ENCODE measurements around the gene LTBP4. TPM values are rescaled to one million over a fixed set of nuclear protein-coding genes. Genes with fewer than 3 reads are reported as not detected.
A peak's percentile ranks its signal among the peaks of the same experiment; 100 is the strongest.

LTBP4 gene
- total RNA-seq, 5 donors from 2014 or later (not counting 1 experiment from before 2014, with no cell fraction given) = 90.9 to 215 (median 160) TPM

- H3K27me3 Mint-ChIP-seq = peaks cover 17 to 32% of the 10 kb centered on the region in 2 donors
- H3K9me3 Mint-ChIP-seq = no peaks in the 10 kb centered on the region
- WGBS (ENCODE audit: insufficient coverage) = no CpG with 5 or more reads among the region's 2 CpGs
- ATAC-seq (replicated peaks in 1 of 4) = no peak
- CTCF ChIA-PET = interaction anchor here (0.6 to 3.2 kb wide), 8 partner anchors 14 to 633 kb away, joined by 3 to 28 read pairs (median 6); partner anchors contain the start of genes BLVRB (in 1 of the 2), PSMC4 (in 1 of the 2) and SPTBN4 (in 1 of the 2)
- no peak overlapping the region for H3K27ac ChIP-seq (ENCODE audit: low read length)
- H3K36me3 Mint-ChIP-seq = no peaks in the 10 kb centered on the region
- H3K27ac Mint-ChIP-seq = peak overlapping the region; percentile 79 to 94
- DNase-seq = no peak
- peaks cover 19 to 94% of the 10 kb centered on the region in 2 experiments for H3K4me1 ChIP-seq (ENCODE audit: control insufficient read depth in 1 of 2, extremely low read depth in 1 of 2, insufficient read depth in 2 of 2, low read length in 2 of 2)
- no peak overlapping the region for H3K4me3 ChIP-seq (ENCODE audit: control insufficient read depth in 1 of 2, extremely low read depth in 1 of 2, low read length in 1 of 2)
- H3K4me3 Mint-ChIP-seq = peak overlapping the region in 2 of 3 donors; percentile 32 to 84
- peaks cover 4 to 50% of the 10 kb centered on the region in 2 experiments for H3K27me3 ChIP-seq (replicated peaks in 1 of 2; ENCODE audit: control insufficient read depth in 2 of 2, extremely low read depth in 1 of 2, insufficient read depth in 2 of 2, low read length in 1 of 2)
- no peaks in the 10 kb centered on the region for H3K9me3 ChIP-seq
- H3K4me1 Mint-ChIP-seq = peaks cover 67 to 78% (median 72%) of the 10 kb centered on the region in 3 donors
- no peaks in the 10 kb centered on the region for H3K36me3 ChIP-seq (ENCODE audit: control insufficient read depth in 2 of 2, extremely low read depth in 1 of 2, insufficient read depth in 1 of 2, low read length in 1 of 2)
- POLR2A ChIA-PET = no interaction called here
Measured at GRCh38 chr19:40603071-40603388, 1.9 kb downstream of the LTBP4 start.

- Mint-ChIP-seq H3K4me1 (peaks cover 70 to 76% (median 71%) of the 10 kb centered on the region in 3 donors), H3K9me3 (no peaks in the 10 kb centered on the region)
- WGBS (ENCODE audit: insufficient coverage) = 6% methylated on average over 28 of the region's 43 CpGs
Measured at GRCh38 chr19:40603389-40604170, 2.4 kb downstream of the LTBP4 start.

GRCh38 chr19:40604171-40604646 is 3.0 kb downstream of the LTBP4 start:
- DNase-seq = no peak
- Histone ChIP-seq H3K27ac (ENCODE audit: low read length) (peak overlapping the region; percentile 43), H3K36me3 (ENCODE audit: control insufficient read depth in 2 of 2, extremely low read depth in 1 of 2, insufficient read depth in 1 of 2, low read length in 1 of 2) (no peaks in the 10 kb centered on the region), H3K27me3 (replicated peaks in 1 of 2; ENCODE audit: control insufficient read depth in 2 of 2, extremely low read depth in 1 of 2, insufficient read depth in 2 of 2, low read length in 1 of 2) (peaks cover 4 to 39% of the 10 kb centered on the region in 2 experiments), H3K4me1 (ENCODE audit: control insufficient read depth in 1 of 2, extremely low read depth in 1 of 2, insufficient read depth in 2 of 2, low read length in 2 of 2) (peaks cover 21 to 94% of the 10 kb centered on the region in 2 experiments), H3K4me3 (ENCODE audit: control insufficient read depth in 1 of 2, extremely low read depth in 1 of 2, low read length in 1 of 2) (peak overlapping the region; percentile 46 to 57), H3K9me3 (no peaks in the 10 kb centered on the region)
- Mint-ChIP-seq H3K27ac (peak overlapping the region; percentile 79 to 94), H3K4me1 (peaks cover 70 to 76% (median 74%) of the 10 kb centered on the region in 3 donors), H3K27me3 (peaks cover 17 to 24% of the 10 kb centered on the region in 2 donors), H3K4me3 (peak overlapping the region; percentile 80 to 85 (median 84)), H3K36me3 (no peaks in the 10 kb centered on the region), H3K9me3 (no peaks in the 10 kb centered on the region)
- ChIA-PET POLR2A (interaction anchor here in 1 of 2 donors (0.6 to 0.8 kb wide), 2 partner anchors 26 to 34 kb away, joined by 3 read pairs; no protein-coding TSS in a partner anchor), CTCF (interaction anchor here (0.5 to 3.2 kb wide), 17 partner anchors 11 to 1160 kb away, joined by 3 to 28 read pairs (median 4); partner anchors contain the start of genes BLVRB (in 1 of the 2), PSMC4 (in 1 of the 2) and SPTBN4 (in 1 of the 2))
- 8% methylated on average over 18 of the region's 18 CpGs for WGBS (ENCODE audit: insufficient coverage)
- no peak for ATAC-seq (replicated peaks in 1 of 4)

More at GRCh38 chr19:40603389-40604170, 2.4 kb downstream of the LTBP4 start:
- no peaks in the 10 kb centered on the region for H3K9me3 ChIP-seq
- peak overlapping the region in 1 of 2 donors; percentile 57 for H3K4me3 ChIP-seq (ENCODE audit: control insufficient read depth in 1 of 2, extremely low read depth in 1 of 2, low read length in 1 of 2)
- peak overlapping the region; percentile 43 for H3K27ac ChIP-seq (ENCODE audit: low read length)
- Mint-ChIP-seq H3K27me3 (peaks cover 17 to 29% of the 10 kb centered on the region in 2 donors), H3K36me3 (no peaks in the 10 kb centered on the region), H3K27ac (peak overlapping the region; percentile 79 to 94), H3K4me3 (peak overlapping the region; percentile 80 to 84 (median 83))
- peak; percentile 70 to 78 (median 72) for ATAC-seq (replicated peaks in 1 of 4)
- peaks cover 17 to 94% of the 10 kb centered on the region in 2 experiments for H3K4me1 ChIP-seq (ENCODE audit: control insufficient read depth in 1 of 2, extremely low read depth in 1 of 2, insufficient read depth in 2 of 2, low read length in 2 of 2)
- H3K36me3 ChIP-seq (ENCODE audit: control insufficient read depth in 2 of 2, extremely low read depth in 1 of 2, insufficient read depth in 1 of 2, low read length in 1 of 2) = no peaks in the 10 kb centered on the region
- ChIA-PET CTCF (interaction anchor here (0.5 to 3.2 kb wide), 17 partner anchors 12 to 633 kb away, joined by 3 to 28 read pairs (median 3); partner anchors contain the start of genes BLVRB (in 1 of the 2), PSMC4 (in 1 of the 2) and SPTBN4 (in 1 of the 2)), POLR2A (interaction anchor here in 1 of 2 donors (0.6 to 0.8 kb wide), 3 partner anchors 25 to 198 kb away, joined by 3 to 6 read pairs (median 3); no protein-coding TSS in a partner anchor)
- H3K27me3 ChIP-seq (replicated peaks in 1 of 2; ENCODE audit: control insufficient read depth in 2 of 2, extremely low read depth in 1 of 2, insufficient read depth in 2 of 2, low read length in 1 of 2) = peaks cover 4 to 45% of the 10 kb centered on the region in 2 experiments
- peak; percentile 89 to 98 (median 96) for DNase-seq

- Histone ChIP-seq H3K4me3 (ENCODE audit: control insufficient read depth in 1 of 2, extremely low read depth in 1 of 2, low read length in 1 of 2) (peak overlapping the region; percentile 57 to 69), H3K27me3 (replicated peaks in 1 of 2; ENCODE audit: control insufficient read depth in 2 of 2, extremely low read depth in 1 of 2, insufficient read depth in 2 of 2, low read length in 1 of 2) (peaks cover 4 to 33% of the 10 kb centered on the region in 2 experiments), H3K9me3 (no peaks in the 10 kb centered on the region), H3K4me1 (ENCODE audit: control insufficient read depth in 1 of 2, extremely low read depth in 1 of 2, insufficient read depth in 2 of 2, low read length in 2 of 2) (peaks cover 24 to 94% of the 10 kb centered on the region in 2 experiments), H3K27ac (ENCODE audit: low read length) (peak overlapping the region; percentile 75), H3K36me3 (ENCODE audit: control insufficient read depth in 2 of 2, extremely low read depth in 1 of 2, insufficient read depth in 1 of 2, low read length in 1 of 2) (no peaks in the 10 kb centered on the region)
- ChIA-PET POLR2A (no interaction called here), CTCF (interaction anchor here (0.5 to 3.2 kb wide), 9 partner anchors 12 to 1160 kb away, joined by 3 to 28 read pairs (median 5); no protein-coding TSS in a partner anchor)
- Mint-ChIP-seq H3K4me3 (peak overlapping the region; percentile 80 to 85 (median 84)), H3K27ac (peak overlapping the region; percentile 84 to 94), H3K27me3 (peaks cover 12 to 19% of the 10 kb centered on the region in 2 donors), H3K36me3 (no peaks in the 10 kb centered on the region), H3K9me3 (no peaks in the 10 kb centered on the region), H3K4me1 (peaks cover 67 to 75% (median 71%) of the 10 kb centered on the region in 3 donors)
- peak in 2 of 35 experiments; percentile 39 to 43 for DNase-seq
- no peak for ATAC-seq (replicated peaks in 1 of 4)
- 27% methylated on average over 29 of the region's 29 CpGs for WGBS (ENCODE audit: insufficient coverage)
Measured at GRCh38 chr19:40604647-40605215, 3.6 kb downstream of the LTBP4 start.

GRCh38 chr19:40605216-40605971 is 4.2 kb downstream of the LTBP4 start:
- Histone ChIP-seq H3K27ac (ENCODE audit: low read length) (peak overlapping the region; percentile 75), H3K4me3 (ENCODE audit: control insufficient read depth in 1 of 2, extremely low read depth in 1 of 2, low read length in 1 of 2) (peak overlapping the region; percentile 57 to 69), H3K27me3 (replicated peaks in 1 of 2; ENCODE audit: control insufficient read depth in 2 of 2, extremely low read depth in 1 of 2, insufficient read depth in 2 of 2, low read length in 1 of 2) (peaks cover 4 to 27% of the 10 kb centered on the region in 2 experiments), H3K4me1 (ENCODE audit: control insufficient read depth in 1 of 2, extremely low read depth in 1 of 2, insufficient read depth in 2 of 2, low read length in 2 of 2) (peaks cover 24 to 94% of the 10 kb centered on the region in 2 experiments), H3K9me3 (no peaks in the 10 kb centered on the region), H3K36me3 (ENCODE audit: control insufficient read depth in 2 of 2, extremely low read depth in 1 of 2, insufficient read depth in 1 of 2, low read length in 1 of 2) (no peaks in the 10 kb centered on the region)
- under 1% methylated on average over 63 of the region's 71 CpGs for WGBS (ENCODE audit: insufficient coverage)
- DNase-seq (peak; percentile 52 to 90 (median 71)), ATAC-seq (replicated peaks in 1 of 4) (peak; percentile 51 to 59 (median 58))
- no peaks in the 10 kb centered on the region for H3K36me3 Mint-ChIP-seq
- ChIA-PET POLR2A (interaction anchor here in 1 of 2 donors (0.6 kb wide), 1 partner anchor 34 kb away, joined by 3 read pairs; no protein-coding TSS in a partner anchor), CTCF (interaction anchor here (0.6 to 3.2 kb wide), 6 partner anchors 15 to 63 kb away, joined by 3 to 28 read pairs (median 3); no protein-coding TSS in a partner anchor)
- H3K27me3 Mint-ChIP-seq = peaks cover 10 to 16% of the 10 kb centered on the region in 2 donors
- H3K27ac Mint-ChIP-seq = peak overlapping the region; percentile 85 to 94
- H3K9me3 Mint-ChIP-seq = no peaks in the 10 kb centered on the region
- H3K4me3 Mint-ChIP-seq = peak overlapping the region; percentile 80 to 85 (median 84)
- peaks cover 70 to 79% (median 74%) of the 10 kb centered on the region in 3 donors for H3K4me1 Mint-ChIP-seq
